NOMO-1 treated with dmso at 0.1 percent for 144 hours (cell line): Measurements from ENCODE around the gene STK10.

Source experiments
- DNase-seq: peaks from one replicate; lab custom pipeline; 2025; ENCODE audit not compliant: unreplicated experiment; lab: John Stamatoyannopoulos, UW

STK10 gene

GRCh38 chr5:172093559-172093958, 94.5 kb downstream of the STK10 start:
- DNase-seq: no peak

GRCh38 chr5:172091956-172092732, 95.9 kb downstream of the STK10 start:
- DNase-seq: no peak

DNA sequence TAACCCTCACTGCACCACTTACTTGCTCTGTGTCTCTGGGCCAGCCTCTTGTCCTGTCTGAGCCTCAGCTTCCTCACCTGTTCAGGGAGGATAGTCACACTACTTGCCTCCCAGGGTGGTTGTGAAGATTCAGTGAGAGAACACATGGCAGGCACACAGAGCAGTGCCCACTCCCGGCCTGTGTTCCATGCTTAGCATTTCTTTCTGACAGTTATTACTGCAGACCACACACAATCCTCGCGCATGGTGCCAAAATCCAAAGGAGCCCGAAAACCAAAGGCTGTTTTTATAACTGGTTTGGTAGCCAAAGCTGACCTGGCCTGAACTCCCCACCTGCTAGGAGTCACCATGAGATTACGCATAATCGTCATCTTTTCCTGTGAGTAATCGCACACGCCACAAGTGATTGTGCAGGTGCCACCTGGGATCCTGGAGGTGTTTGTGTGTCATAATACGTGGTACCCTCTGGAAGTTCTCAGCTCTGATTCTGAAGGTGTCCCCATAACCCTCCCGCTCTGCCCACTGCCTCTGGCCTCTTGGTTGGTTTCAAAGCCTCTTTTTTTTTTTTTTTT, 97.0 kb downstream of the STK10 start:
- DNase-seq: no peak

- no peak for DNase-seq
These were observed 98.5 kb downstream of the STK10 start for GRCh38 chr5:172089298-172090117.

DNA sequence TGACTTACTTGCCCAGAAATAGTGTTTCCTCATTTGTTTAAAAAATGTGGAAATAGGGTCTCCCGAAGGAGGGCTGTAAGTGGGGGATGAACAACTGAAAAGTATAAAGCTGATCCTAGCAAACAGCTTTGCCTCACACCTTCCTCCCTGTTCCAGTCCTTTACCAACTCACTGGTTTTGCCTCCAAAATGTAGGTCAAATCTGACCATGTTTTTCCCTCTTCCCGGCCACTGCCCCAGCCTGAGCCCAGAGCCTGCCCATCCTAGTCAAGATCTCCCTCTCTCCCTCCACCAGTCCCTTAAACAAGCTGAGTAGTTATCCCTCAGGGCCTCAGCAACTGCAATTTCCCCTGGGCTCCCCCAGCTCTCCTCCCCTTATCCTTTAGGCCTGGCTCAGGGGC, 99.2 kb downstream of the STK10 start:
- no peak for DNase-seq

DNA sequence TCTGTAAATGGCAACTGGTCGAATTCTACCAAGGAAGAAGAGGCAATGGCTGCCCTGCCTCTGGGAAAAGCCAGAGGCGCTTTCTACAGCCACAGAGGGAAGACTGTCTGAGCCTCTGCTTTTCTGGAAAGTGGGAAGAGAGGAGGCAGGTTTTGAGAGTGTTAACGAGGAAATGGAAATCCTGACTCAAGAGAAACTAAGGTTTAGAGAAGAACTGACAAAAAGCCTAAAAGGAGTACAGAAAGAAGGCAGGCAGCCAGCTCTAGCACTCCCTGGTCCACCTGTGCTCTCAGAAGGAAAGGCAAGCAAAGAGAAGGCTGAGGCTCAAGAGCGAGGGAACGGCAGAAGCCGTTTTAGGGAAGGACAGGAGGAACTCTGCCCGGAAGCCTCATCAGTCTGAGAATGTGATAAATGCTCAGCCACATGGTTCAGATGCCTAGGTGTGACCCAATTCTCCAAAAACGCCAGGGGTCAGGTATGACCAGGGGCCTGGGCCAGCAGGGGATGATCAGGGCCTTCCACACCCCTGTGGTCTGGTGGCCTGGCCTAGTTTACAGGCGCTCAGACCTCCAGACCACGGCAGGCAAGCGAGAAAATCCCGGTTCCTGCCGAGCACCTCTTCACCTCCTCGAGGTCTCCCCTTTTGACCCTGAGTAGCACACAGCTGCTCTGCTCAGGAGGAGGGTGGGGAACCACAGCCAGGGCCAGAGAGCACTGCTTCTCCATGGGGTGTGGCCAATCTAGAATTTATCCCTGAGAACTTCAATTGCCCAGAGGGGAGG, 101.6 kb downstream of the STK10 start:
- no peak for DNase-seq

DNA sequence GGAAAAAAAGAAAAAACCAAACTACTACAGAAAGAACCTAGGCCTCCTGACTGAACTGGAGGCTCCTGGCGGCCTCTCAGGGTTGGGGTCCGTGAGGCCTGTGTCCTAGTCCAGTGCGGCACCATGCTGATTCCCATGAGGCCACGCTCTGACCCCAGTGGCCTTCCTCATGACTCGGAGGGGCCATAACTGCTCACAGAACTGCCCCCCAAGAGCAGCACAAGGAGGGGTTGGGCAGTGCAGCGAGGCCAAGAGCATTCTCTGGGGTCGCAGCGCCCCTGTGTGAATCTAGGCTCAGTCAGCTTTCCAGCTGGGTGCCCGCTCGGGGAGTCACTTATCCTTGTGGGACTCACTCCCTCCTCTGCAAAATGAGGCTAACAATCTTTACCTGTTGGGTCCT, 102.3 kb downstream of the STK10 start:
- DNase-seq: no peak

- no peak for DNase-seq
These were observed 105.8 kb downstream of the STK10 start for GRCh38 chr5:172082180-172082579.

GRCh38 chr5:172079876-172080275, 108.1 kb downstream of the STK10 start:
- no peak for DNase-seq

DNA sequence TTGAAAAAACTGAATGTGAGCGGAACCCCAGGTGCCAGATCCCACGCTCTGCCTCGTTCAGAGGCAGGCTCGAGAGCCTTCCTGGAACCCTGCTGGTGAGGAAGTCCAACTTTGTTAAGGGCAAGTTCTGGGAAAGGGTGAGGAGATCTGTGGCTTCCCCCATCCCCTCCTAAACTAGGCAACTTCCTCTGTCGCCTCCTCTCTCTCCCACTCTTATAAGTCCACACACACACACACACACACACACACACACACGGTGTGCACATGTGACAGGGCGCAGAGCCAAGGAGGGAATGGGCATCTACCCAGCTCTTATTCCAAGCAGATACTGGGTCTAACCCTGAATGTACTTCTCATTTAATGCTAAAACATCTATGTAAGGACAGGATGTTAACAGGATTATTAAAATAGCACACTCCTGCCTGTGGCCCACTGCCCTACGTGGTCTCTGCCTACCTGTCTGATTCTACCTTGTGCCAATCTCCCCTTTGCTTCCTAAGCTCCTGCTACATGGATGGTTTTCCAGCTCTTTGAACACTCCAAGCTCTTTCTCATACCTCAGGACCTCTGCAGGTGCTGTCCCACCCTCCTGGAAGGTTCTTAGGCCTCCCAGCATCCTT, 109.2 kb downstream of the STK10 start:
- no peak for DNase-seq

DNA sequence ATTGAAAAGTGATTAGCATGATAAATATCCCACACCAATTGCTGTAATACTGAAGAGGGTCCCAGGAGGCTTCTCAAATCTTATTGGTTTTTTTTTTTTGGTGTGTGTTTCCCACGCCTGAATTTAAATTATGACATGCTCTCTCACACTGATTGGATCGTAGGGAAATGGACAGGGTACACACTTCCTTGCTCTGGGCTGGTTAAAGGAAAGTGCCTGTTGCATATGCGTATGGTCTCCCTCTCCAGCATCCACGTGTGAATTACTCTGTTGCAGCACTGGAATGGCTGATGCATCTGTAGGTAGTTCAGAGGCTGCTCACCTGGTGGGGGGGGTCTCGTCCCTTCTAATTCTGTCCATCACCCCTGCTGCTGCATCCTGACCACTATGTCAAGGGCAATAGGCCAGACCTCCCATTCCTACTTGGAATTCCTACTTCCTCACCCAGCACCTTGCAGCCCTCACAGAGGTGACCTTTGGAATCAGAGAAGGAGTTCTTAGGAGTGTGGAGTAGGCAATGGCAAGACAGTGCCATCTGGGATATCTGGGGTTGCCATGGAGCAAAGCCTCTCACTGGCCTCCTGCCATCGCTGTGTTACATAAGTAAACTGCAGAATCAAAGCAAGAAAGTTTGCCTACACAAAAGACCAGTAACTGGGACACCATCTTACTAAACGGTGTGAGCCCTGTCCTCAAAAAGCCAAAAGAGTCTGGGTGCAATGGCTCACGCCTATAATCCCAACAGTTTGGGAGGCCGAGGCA, 110.2 kb downstream of the STK10 start:
- DNase-seq: no peak

GRCh38 chr5:172076761-172077244, 111.2 kb downstream of the STK10 start:
- DNase-seq: no peak

DNA sequence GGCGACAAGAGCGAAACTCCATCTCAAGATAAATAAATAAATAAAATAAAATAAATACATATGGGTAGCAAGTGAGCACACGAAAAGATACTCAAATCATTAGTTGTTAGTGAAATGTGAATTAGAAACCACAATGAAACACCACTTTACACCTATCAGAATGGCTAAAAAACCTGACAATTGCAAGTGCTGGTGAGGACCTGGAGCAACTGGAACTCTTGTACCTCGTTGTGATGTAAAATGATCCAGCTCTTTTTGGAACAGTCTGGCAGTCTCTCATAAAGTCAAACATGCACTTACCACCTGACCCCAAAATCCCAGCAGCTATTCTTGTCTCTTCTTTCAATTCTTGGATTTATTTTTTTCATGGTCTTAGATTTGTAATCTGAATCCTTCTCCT, 112.4 kb downstream of the STK10 start:
- no peak for DNase-seq

DNA sequence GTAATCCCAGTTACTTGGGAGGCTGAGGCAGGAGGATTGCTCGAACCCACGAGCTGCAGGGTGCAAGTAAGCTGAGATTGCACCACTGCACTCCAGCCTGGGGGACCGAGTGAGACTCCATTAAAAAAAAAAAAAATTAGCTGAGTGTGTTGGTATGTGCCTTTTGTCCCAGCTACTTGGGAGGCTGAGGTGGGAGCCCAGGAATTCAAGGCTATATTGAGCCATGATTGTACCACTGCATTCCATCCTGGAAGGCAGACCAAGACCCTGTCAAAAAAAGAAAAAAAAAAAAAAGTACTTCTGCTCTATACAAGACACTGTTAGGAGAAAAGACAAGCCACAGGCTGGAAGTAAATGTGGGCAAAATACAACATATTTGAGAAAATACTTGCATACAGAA, 113.1 kb downstream of the STK10 start:
- no peak for DNase-seq

- no peak for DNase-seq
These were observed 116.6 kb downstream of the STK10 start for GRCh38 chr5:172071309-172071875.

- no peak for DNase-seq
These were observed 122.5 kb downstream of the STK10 start for GRCh38 chr5:172065431-172066065.

DNA sequence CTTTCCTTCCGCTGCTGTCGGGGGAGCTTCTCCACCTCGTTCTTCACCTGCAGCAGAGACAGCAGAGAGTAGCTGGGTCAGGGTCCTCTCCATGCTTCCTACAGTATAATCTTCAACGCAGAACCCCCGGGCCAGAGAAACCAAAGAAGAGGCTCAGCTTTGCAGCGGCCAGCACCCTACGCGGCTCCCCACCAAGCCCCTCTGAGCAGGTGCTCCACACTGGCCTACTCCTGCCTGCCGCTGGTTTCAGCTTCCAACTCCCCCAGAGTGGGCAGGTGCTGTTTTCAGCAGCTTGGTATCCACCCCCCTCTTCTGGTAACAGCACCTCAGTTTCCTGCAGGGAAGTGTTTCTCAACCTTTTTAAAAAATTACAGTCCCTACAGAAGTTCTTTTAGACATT, 123.3 kb downstream of the STK10 start:
- DNase-seq: no peak

GRCh38 chr5:172064358-172064757, 123.7 kb downstream of the STK10 start:
- DNase-seq: no peak
